Measurements from ENCODE around the gene KLHL5. TPM values are rescaled to one million over a fixed set of nuclear protein-coding genes. Genes with fewer than 3 reads are reported as not detected.

The KLHL5 gene
- total RNA-seq, 4 donors from 2014 or later, result 10.9 to 14.0 (median 11.8) TPM

GRCh38 chr4:39045827-39046221 is 16.2 kb upstream of the KLHL5 start:
- no peaks in the 10 kb centered on the region for H3K36me3 ChIP-seq
- in situ Hi-C loops (cut with MboI; ENCODE audit: low sequenced_read_pairs in 4 of 4), result loop anchor here in 1 of 4 donors (10.0 kb wide), 1 partner anchor 139 kb away; the partner anchor contains the start of gene WDR19
- H3K9me3 ChIP-seq, result no peaks in the 10 kb centered on the region
- intact Hi-C loops (cut with DNase I; ENCODE audit: low total_unique reads), result loop anchor here (2.0 to 10.0 kb wide), 3 partner anchors 137 to 731 kb away; partner anchors contain the start of gene WDR19
- ATAC-seq, result no peak
- peaks cover 6 to 17% of the 10 kb centered on the region in 2 donors for H3K4me1 ChIP-seq
- DNase-seq, result no peak
- peak overlapping the region; percentile 50 to 72 (median 57) for H3K4me3 ChIP-seq
- peak overlapping the region; percentile 68 to 87 (median 78) for H3K27ac ChIP-seq
- no peaks in the 10 kb centered on the region for H3K27me3 ChIP-seq
- no peak for TF ChIP-seq POLR2A (IDR thresholded peaks at IDR 0.05)
- TF ChIP-seq CTCF (IDR thresholded peaks at IDR 0.05 in 4 of 5, conservative IDR thresholded peaks at IDR 0.05 in 1 of 5), result no peak

GRCh38 chr4:39046249-39046648 is 15.8 kb upstream of the KLHL5 start:
- H3K36me3 ChIP-seq, result no peaks in the 10 kb centered on the region
- peak overlapping the region in 3 of 4 donors; percentile 73 to 87 (median 84) for H3K27ac ChIP-seq
- intact Hi-C loops (cut with DNase I; ENCODE audit: low total_unique reads), result loop anchor here (10.0 kb wide), 1 partner anchor 731 kb away; no protein-coding TSS in a partner anchor
- no peaks in the 10 kb centered on the region for H3K27me3 ChIP-seq
- no peaks in the 10 kb centered on the region for H3K9me3 ChIP-seq
- H3K4me3 ChIP-seq, result peak overlapping the region in 3 of 4 donors; percentile 54 to 72 (median 60)
- DNase-seq (no peak), ATAC-seq (no peak)
- H3K4me1 ChIP-seq, result peaks cover 6 to 17% of the 10 kb centered on the region in 2 donors
- no peak for TF ChIP-seq POLR2A (IDR thresholded peaks at IDR 0.05)
- TF ChIP-seq CTCF (IDR thresholded peaks at IDR 0.05 in 4 of 5, conservative IDR thresholded peaks at IDR 0.05 in 1 of 5), result no peak
- in situ Hi-C loops (cut with MboI; ENCODE audit: low sequenced_read_pairs in 4 of 4), result loop anchor here in 1 of 4 donors (10.0 kb wide), 1 partner anchor 139 kb away; the partner anchor contains the start of gene WDR19

DNA sequence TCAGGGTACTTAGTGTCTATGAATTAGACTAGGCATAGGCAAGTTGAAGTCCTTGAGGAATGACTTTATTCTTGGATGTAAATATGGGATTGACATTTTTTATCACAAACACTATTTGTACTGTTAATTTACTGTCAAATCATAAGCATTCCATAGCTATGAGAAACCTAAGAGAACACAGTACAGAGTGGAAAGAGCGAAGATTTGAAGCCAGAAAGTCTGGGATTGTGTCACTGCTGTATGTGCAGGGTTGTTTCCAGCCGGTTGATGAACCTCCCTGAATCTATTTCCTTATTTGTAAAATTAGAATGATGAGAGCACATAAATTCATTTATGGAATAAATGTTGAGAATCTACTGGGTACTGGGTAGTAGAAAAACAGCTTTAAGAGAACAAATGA is 14.4 kb upstream of the KLHL5 start:
- ATAC-seq (no peak), DNase-seq (no peak)
- H3K4me3 ChIP-seq, result no peak overlapping the region
- peaks cover 6 to 17% of the 10 kb centered on the region in 2 donors for H3K4me1 ChIP-seq
- in situ Hi-C loops (cut with MboI; ENCODE audit: low sequenced_read_pairs in 4 of 4), result loop anchor here in 1 of 4 donors (10.0 kb wide), 1 partner anchor 137 kb away; the partner anchor contains the start of gene WDR19
- H3K27ac ChIP-seq, result peak overlapping the region in 2 of 4 donors; percentile 31 to 32
- H3K27me3 ChIP-seq, result no peaks in the 10 kb centered on the region
- no peaks in the 10 kb centered on the region for H3K9me3 ChIP-seq
- intact Hi-C loops (cut with DNase I; ENCODE audit: low total_unique reads), result loop anchor here (10.0 kb wide), 1 partner anchor 733 kb away; no protein-coding TSS in a partner anchor
- TF ChIP-seq CTCF (IDR thresholded peaks at IDR 0.05 in 4 of 5, conservative IDR thresholded peaks at IDR 0.05 in 1 of 5), result no peak
- TF ChIP-seq POLR2A (IDR thresholded peaks at IDR 0.05), result no peak
- H3K36me3 ChIP-seq, result no peaks in the 10 kb centered on the region

- Histone ChIP-seq H3K27ac (peak overlapping the region in 2 of 4 donors; percentile 31 to 32), H3K36me3 (no peaks in the 10 kb centered on the region), H3K4me1 (peaks cover 6 to 14% of the 10 kb centered on the region in 2 donors), H3K9me3 (no peaks in the 10 kb centered on the region), H3K4me3 (no peak overlapping the region), H3K27me3 (no peaks in the 10 kb centered on the region)
- ATAC-seq (no peak), DNase-seq (no peak)
- TF ChIP-seq CTCF (IDR thresholded peaks at IDR 0.05 in 4 of 5, conservative IDR thresholded peaks at IDR 0.05 in 1 of 5) (no peak), POLR2A (IDR thresholded peaks at IDR 0.05) (no peak)
- in situ Hi-C loops (cut with MboI; ENCODE audit: low sequenced_read_pairs in 4 of 4), result loop anchor here in 1 of 4 donors (10.0 kb wide), 1 partner anchor 136 kb away; the partner anchor contains the start of gene WDR19
- intact Hi-C loops (cut with DNase I; ENCODE audit: low total_unique reads), result loop anchor here (10.0 kb wide), 1 partner anchor 734 kb away; no protein-coding TSS in a partner anchor
Observed at GRCh38 chr4:39048311-39048710, 13.7 kb upstream of the KLHL5 start.

All from gastrocnemius medialis (tissue), 4 donors.